ENCODE results near the gene CCDC3. TPM values are rescaled to one million over a fixed set of nuclear protein-coding genes. Genes with fewer than 3 reads are reported as not detected.
A peak's percentile ranks its signal among the peaks of the same experiment; 100 is the strongest.

CCDC3 gene
- total RNA-seq, 2 donors from 2014 or later = 1.5 to 5.0 TPM

- H3K4me1 Mint-ChIP-seq (ENCODE audit: low read depth) = no peaks in the 10 kb centered on the region
- ATAC-seq (replicated peaks in 1 of 2) = no peak
Measured at GRCh38 chr10:13026873-13027272, 25.4 kb upstream of the CCDC3 start.

DNA sequence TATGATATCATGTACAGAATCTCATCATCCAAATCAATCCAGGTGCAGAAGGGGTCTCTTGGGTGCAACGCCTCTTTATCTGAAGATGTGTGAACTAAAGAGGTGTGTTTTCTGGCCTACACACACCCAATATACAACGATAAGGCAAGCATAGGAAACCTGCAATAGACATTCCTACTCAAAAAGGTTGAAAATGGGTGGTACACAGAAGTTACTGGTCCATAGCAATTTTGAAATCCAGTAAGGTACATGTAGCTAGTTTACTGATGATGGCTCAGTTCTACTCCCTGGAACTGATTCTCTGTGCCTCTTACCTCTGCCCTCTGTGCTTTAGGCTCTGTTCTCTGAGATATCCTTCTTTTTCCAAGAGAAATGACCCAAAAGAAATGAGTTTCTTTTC is 22.2 kb upstream of the CCDC3 start:
- peaks cover 51% of the 10 kb centered on the region for H3K27me3 Mint-ChIP-seq (ENCODE audit: low read depth)
- ATAC-seq (replicated peaks in 1 of 2) (no peak), DNase-seq (no peak)
- H3K4me1 Mint-ChIP-seq (ENCODE audit: low read depth) = peaks cover 9% of the 10 kb centered on the region
- peaks cover 9 to 13% of the 10 kb centered on the region in 2 donors for H3K9me3 Mint-ChIP-seq
- no peak overlapping the region for H3K4me3 Mint-ChIP-seq
- H3K27ac Mint-ChIP-seq = no peak overlapping the region
- peaks cover 4 to 10% of the 10 kb centered on the region in 2 donors for H3K36me3 Mint-ChIP-seq (ENCODE audit: insufficient read depth in 2 of 2)

More at GRCh38 chr10:13026873-13027272, 25.4 kb upstream of the CCDC3 start:
- H3K27ac Mint-ChIP-seq = no peak overlapping the region
- H3K9me3 Mint-ChIP-seq = peaks cover 9 to 15% of the 10 kb centered on the region in 2 donors
- no peak overlapping the region for H3K4me3 Mint-ChIP-seq
- DNase-seq = no peak
- H3K27me3 Mint-ChIP-seq (ENCODE audit: low read depth) = peaks cover 51% of the 10 kb centered on the region
- peaks cover 4 to 10% of the 10 kb centered on the region in 2 donors for H3K36me3 Mint-ChIP-seq (ENCODE audit: insufficient read depth in 2 of 2)

DNA sequence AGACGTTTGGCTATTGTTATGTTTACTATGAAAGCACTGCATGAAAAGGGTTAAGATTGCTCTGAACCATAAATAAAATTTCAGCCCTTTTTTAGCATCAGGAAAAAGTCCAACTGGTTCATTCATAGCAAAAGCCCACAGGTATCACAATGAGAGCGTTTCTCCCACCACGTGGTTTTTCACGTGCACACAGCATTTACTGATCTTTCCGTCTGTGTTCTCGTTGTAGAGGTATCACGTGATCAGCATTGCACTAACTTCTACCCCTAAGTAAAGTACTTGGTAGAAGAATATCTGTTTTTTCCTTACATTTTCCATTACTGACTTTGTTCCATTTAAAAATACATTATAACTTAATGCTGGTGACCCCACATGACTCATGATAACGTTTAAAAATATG is 17.8 kb upstream of the CCDC3 start:
- Mint-ChIP-seq H3K36me3 (ENCODE audit: insufficient read depth in 2 of 2) (peaks cover 0 to 6% of the 10 kb centered on the region in 2 donors), H3K27me3 (ENCODE audit: low read depth) (peaks cover 36% of the 10 kb centered on the region), H3K4me3 (no peak overlapping the region), H3K27ac (no peak overlapping the region), H3K4me1 (ENCODE audit: low read depth) (peaks cover 9% of the 10 kb centered on the region), H3K9me3 (peaks cover 6 to 8% of the 10 kb centered on the region in 2 donors)
- DNase-seq = peak; percentile 24 to 26
- peak; percentile 55 to 60 for ATAC-seq (replicated peaks in 1 of 2)

DNA sequence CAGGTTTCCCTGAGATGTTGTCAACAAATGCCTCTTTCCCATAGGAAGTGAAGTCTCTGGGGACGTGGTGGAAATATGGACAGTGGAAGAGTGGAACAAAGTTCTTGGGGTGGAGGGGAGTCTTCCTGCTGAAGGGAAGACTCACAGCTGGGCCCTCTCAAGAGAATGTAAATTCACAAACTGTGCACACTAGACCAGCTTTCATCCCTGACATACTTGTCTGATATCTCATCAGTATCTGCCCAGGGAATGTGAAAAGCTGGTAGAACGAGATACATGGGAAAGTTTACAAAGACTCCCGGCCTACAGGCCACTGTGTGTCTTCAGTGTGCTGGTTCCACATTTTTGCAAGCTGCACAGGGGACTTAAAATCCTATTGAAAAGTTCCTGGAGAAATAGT is 16.7 kb upstream of the CCDC3 start:
- DNase-seq = no peak
- Mint-ChIP-seq H3K27ac (no peak overlapping the region), H3K4me1 (ENCODE audit: low read depth) (peaks cover 9% of the 10 kb centered on the region), H3K9me3 (peaks cover 2 to 7% of the 10 kb centered on the region in 2 donors), H3K27me3 (ENCODE audit: low read depth) (peaks cover 42% of the 10 kb centered on the region), H3K4me3 (no peak overlapping the region), H3K36me3 (ENCODE audit: insufficient read depth in 2 of 2) (peaks cover 0 to 2% of the 10 kb centered on the region in 2 donors)
- ATAC-seq (replicated peaks in 1 of 2) = no peak

GRCh38 chr10:13016886-13017285 is 15.4 kb upstream of the CCDC3 start:
- Mint-ChIP-seq H3K9me3 (peaks cover 0 to 2% of the 10 kb centered on the region in 2 donors), H3K4me3 (no peak overlapping the region), H3K27ac (no peak overlapping the region), H3K4me1 (ENCODE audit: low read depth) (peaks cover 9% of the 10 kb centered on the region), H3K27me3 (ENCODE audit: low read depth) (peaks cover 36% of the 10 kb centered on the region), H3K36me3 (ENCODE audit: insufficient read depth in 2 of 2) (no peaks in the 10 kb centered on the region)
- ATAC-seq (replicated peaks in 1 of 2) (no peak), DNase-seq (no peak)

DNA sequence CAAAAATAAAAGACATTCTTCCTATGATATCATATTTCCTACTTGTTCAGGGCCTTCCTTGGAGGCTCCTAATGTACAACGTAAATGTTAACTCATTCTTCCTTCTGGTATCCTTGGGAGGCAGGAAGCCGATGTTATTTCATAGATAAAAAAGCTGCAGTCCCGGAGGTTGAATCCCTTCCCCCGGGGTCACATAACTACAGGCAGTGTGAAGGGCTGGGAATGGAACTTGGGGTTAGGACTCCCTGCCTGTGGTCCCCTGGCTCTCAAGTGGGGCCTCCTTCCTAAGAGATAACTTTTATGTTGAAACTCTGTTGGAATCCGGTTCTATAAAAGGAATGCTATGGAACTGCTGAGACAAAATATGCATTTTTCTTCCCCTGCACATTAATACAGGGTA is 14.9 kb upstream of the CCDC3 start:
- Mint-ChIP-seq H3K27me3 (ENCODE audit: low read depth) (peaks cover 36% of the 10 kb centered on the region), H3K27ac (no peak overlapping the region), H3K4me3 (no peak overlapping the region), H3K4me1 (ENCODE audit: low read depth) (peaks cover 9% of the 10 kb centered on the region), H3K36me3 (ENCODE audit: insufficient read depth in 2 of 2) (no peaks in the 10 kb centered on the region), H3K9me3 (peaks cover 0 to under 1% of the 10 kb centered on the region in 2 donors)
- ATAC-seq (replicated peaks in 1 of 2) = no peak
- DNase-seq = no peak

DNA sequence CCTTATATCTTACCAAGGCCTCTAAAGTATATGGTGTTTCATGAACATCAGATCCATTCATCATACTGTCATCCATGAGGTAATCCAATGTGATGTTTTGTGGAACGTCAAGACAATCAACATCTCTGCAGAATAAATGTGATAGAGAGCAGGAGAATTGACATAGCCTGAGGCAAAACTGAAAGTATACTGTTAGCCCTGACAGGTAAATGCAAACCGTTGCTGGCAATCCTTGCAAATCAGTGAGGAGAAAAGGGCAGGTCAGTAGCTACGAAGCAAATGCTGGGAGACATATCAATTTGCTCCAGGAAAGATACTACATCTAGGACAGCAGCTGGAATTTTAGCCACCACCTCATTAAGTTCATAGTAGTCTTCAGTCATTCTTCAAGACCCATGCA is 4.5 kb upstream of the CCDC3 start:
- Mint-ChIP-seq H3K9me3 (peaks cover 0 to 6% of the 10 kb centered on the region in 2 donors), H3K36me3 (ENCODE audit: insufficient read depth in 2 of 2) (no peaks in the 10 kb centered on the region), H3K4me1 (ENCODE audit: low read depth) (no peaks in the 10 kb centered on the region), H3K4me3 (no peak overlapping the region), H3K27me3 (ENCODE audit: low read depth) (peaks cover 62% of the 10 kb centered on the region), H3K27ac (no peak overlapping the region)
- ATAC-seq (replicated peaks in 1 of 2) (no peak), DNase-seq (no peak)

GRCh38 chr10:13003759-13004158 is 2.2 kb upstream of the CCDC3 start:
- ATAC-seq (replicated peaks in 1 of 2) = no peak
- no peak for DNase-seq
- Mint-ChIP-seq H3K4me3 (no peak overlapping the region), H3K4me1 (ENCODE audit: low read depth) (no peaks in the 10 kb centered on the region), H3K36me3 (ENCODE audit: insufficient read depth in 2 of 2) (no peaks in the 10 kb centered on the region), H3K27ac (no peak overlapping the region), H3K27me3 (ENCODE audit: low read depth) (peaks cover 84% of the 10 kb centered on the region), H3K9me3 (peaks cover 0 to 6% of the 10 kb centered on the region in 2 donors)

DNA sequence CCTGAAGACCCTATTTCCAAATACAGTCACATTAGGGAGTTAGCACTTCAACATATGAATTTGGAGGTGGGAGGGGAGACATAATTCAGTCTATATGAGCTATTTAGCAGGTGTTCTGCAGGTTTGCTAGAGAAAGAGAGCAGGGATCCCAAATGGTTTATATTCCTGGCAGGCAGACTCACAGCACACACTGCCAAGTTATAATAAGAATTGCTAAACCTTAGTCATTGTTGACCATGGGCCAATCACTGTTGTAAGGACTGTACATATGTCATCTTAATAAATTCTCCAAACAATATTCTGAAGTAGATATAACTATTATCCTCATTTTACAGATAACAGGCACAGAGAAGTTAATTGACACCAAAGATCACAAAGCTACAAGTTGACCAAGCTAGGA is 1.5 kb upstream of the CCDC3 start:
- no peak for ATAC-seq (replicated peaks in 1 of 2)
- no peak for DNase-seq
- no peaks in the 10 kb centered on the region for H3K4me1 Mint-ChIP-seq (ENCODE audit: low read depth)
- H3K27ac Mint-ChIP-seq = no peak overlapping the region
- no peaks in the 10 kb centered on the region for H3K36me3 Mint-ChIP-seq (ENCODE audit: insufficient read depth in 2 of 2)
- peaks cover 84% of the 10 kb centered on the region for H3K27me3 Mint-ChIP-seq (ENCODE audit: low read depth)
- peaks cover 0 to 2% of the 10 kb centered on the region in 2 donors for H3K9me3 Mint-ChIP-seq
- peak overlapping the region; percentile 57 to 67 for H3K4me3 Mint-ChIP-seq

DNA sequence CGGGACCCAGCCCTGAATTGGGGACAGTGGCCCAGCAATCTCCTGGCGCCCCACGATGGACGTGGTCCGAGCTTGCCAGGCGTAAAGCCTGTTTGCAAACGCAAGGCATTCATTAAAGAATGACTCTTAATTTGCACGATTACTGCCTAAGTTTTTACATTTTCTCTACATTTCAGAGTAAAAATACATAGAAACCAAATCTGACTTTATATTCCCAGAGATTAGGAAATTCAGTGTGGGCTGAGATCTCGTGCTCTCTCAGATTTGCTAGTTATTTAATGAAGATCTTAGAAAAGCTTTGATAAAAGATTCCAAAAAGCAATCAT is 337 bp upstream of the CCDC3 start:
- H3K4me3 Mint-ChIP-seq = peak overlapping the region; percentile 57 to 67
- no peak overlapping the region for H3K27ac Mint-ChIP-seq
- H3K27me3 Mint-ChIP-seq (ENCODE audit: low read depth) = peaks cover 76% of the 10 kb centered on the region
- ATAC-seq (replicated peaks in 1 of 2) = no peak
- no peaks in the 10 kb centered on the region for H3K36me3 Mint-ChIP-seq (ENCODE audit: insufficient read depth in 2 of 2)
- H3K9me3 Mint-ChIP-seq = peaks cover 0 to 2% of the 10 kb centered on the region in 2 donors
- H3K4me1 Mint-ChIP-seq (ENCODE audit: low read depth) = no peaks in the 10 kb centered on the region
- no peak for DNase-seq

- H3K36me3 Mint-ChIP-seq (ENCODE audit: insufficient read depth in 2 of 2) = no peaks in the 10 kb centered on the region
- peaks cover 78% of the 10 kb centered on the region for H3K27me3 Mint-ChIP-seq (ENCODE audit: low read depth)
- ATAC-seq (replicated peaks in 1 of 2) = no peak
- no peak for DNase-seq
- no peak overlapping the region for H3K27ac Mint-ChIP-seq
- no peaks in the 10 kb centered on the region for H3K4me1 Mint-ChIP-seq (ENCODE audit: low read depth)
- peaks cover 0 to 2% of the 10 kb centered on the region in 2 donors for H3K9me3 Mint-ChIP-seq
- H3K4me3 Mint-ChIP-seq = peak overlapping the region; percentile 74 to 82
Measured at GRCh38 chr10:13000431-13000830, 1.1 kb downstream of the CCDC3 start.

- Mint-ChIP-seq H3K36me3 (ENCODE audit: insufficient read depth in 2 of 2) (no peaks in the 10 kb centered on the region), H3K9me3 (peaks cover 0 to 1% of the 10 kb centered on the region in 2 donors), H3K4me1 (ENCODE audit: low read depth) (no peaks in the 10 kb centered on the region), H3K27me3 (ENCODE audit: low read depth) (peaks cover 75% of the 10 kb centered on the region), H3K27ac (no peak overlapping the region), H3K4me3 (peak overlapping the region in 1 of 2 donors; percentile 74)
- DNase-seq (no peak), ATAC-seq (replicated peaks in 1 of 2) (no peak)
Measured at GRCh38 chr10:12999849-13000248, 1.7 kb downstream of the CCDC3 start.

- Mint-ChIP-seq H3K36me3 (ENCODE audit: insufficient read depth in 2 of 2) (no peaks in the 10 kb centered on the region), H3K9me3 (no peaks in the 10 kb centered on the region), H3K27ac (no peak overlapping the region), H3K4me1 (ENCODE audit: low read depth) (no peaks in the 10 kb centered on the region), H3K4me3 (no peak overlapping the region), H3K27me3 (ENCODE audit: low read depth) (peaks cover 70% of the 10 kb centered on the region)
- ATAC-seq (replicated peaks in 1 of 2) = no peak
- no peak for DNase-seq
Measured at GRCh38 chr10:12995425-12995861, 6.1 kb downstream of the CCDC3 start.

DNA sequence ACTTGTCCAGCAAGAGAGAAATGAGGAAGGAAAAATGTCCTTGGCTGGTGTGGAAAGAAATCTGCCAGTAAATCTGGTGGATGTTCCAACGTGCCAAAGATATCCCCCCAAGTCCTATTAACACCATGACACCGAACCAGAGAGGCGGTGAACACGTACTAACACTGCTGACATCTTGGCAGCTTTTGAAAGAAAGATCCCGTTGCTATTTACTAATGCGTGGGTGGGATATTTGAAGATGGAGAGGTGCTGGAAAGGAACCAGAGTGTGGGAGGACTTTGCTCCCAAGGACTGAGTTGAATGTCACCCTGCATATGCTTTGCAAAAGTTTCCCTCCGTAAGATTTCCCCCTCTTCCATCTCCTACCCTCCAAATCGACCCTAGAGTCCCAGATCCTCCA is 7.9 kb downstream of the CCDC3 start:
- no peaks in the 10 kb centered on the region for H3K9me3 Mint-ChIP-seq
- DNase-seq (no peak), ATAC-seq (replicated peaks in 1 of 2) (no peak)
- H3K27ac Mint-ChIP-seq = no peak overlapping the region
- H3K27me3 Mint-ChIP-seq (ENCODE audit: low read depth) = peaks cover 52% of the 10 kb centered on the region
- no peaks in the 10 kb centered on the region for H3K4me1 Mint-ChIP-seq (ENCODE audit: low read depth)
- H3K36me3 Mint-ChIP-seq (ENCODE audit: insufficient read depth in 2 of 2) = no peaks in the 10 kb centered on the region
- no peak overlapping the region for H3K4me3 Mint-ChIP-seq
